Measurements from ENCODE around the gene SYNGR3.

Gene SYNGR3

GRCh38 chr16:1989209-1990100 lies at the start of gene SYNGR3:
Gene SYNGR3 (plus strand): TSS chr16:1989970. CDS start chr16:1990103, 133 bp downstream.
- H3K27ac Mint-ChIP-seq: peak within 1 kb of the TSS; percentile 95
- peaks cover 10% of the 10 kb centered on the region for H3K36me3 Mint-ChIP-seq
- H3K9me3 Mint-ChIP-seq: no peaks in the 10 kb centered on the region
- no peak for DNase-seq (ENCODE audit: low spot score in 2 of 2)
- H3K27me3 Mint-ChIP-seq: no peaks in the 10 kb centered on the region
- peak within 1 kb of the TSS; percentile 90 for H3K4me3 Mint-ChIP-seq
- ATAC-seq (ENCODE audit: low read depth): no peak
- H3K4me1 Mint-ChIP-seq: peaks cover 22% of the 10 kb centered on the region

GRCh38 chr16:1940273-1941161 lies 49.3 kb upstream of the SYNGR3 start:
- Mint-ChIP-seq H3K36me3 (peaks cover 3% of the 10 kb centered on the region), H3K4me3 (no peak overlapping the region), H3K9me3 (no peaks in the 10 kb centered on the region), H3K27ac (no peak overlapping the region), H3K4me1 (peaks cover 6% of the 10 kb centered on the region), H3K27me3 (no peaks in the 10 kb centered on the region)
- DNase-seq (ENCODE audit: low spot score in 2 of 2) (no peak), ATAC-seq (ENCODE audit: low read depth) (no peak)

- H3K27ac Mint-ChIP-seq: no peak overlapping the region
Observed at GRCh38 chr16:1941162-1942046, 48.4 kb upstream of the SYNGR3 start.

GRCh38 chr16:1942047-1942809 lies 47.5 kb upstream of the SYNGR3 start:
- no peak overlapping the region for H3K27ac Mint-ChIP-seq
- peak overlapping the region; percentile 81 for H3K4me3 Mint-ChIP-seq
- H3K4me1 Mint-ChIP-seq: peaks cover 6% of the 10 kb centered on the region
- ATAC-seq (ENCODE audit: low read depth) (peak; percentile 9), DNase-seq (ENCODE audit: low spot score in 2 of 2) (peak in 1 of 2 donors; percentile 37)
- H3K9me3 Mint-ChIP-seq: no peaks in the 10 kb centered on the region
- no peaks in the 10 kb centered on the region for H3K27me3 Mint-ChIP-seq
- H3K36me3 Mint-ChIP-seq: peaks cover 3% of the 10 kb centered on the region

More at GRCh38 chr16:1941162-1942046, 48.4 kb upstream of the SYNGR3 start:
- Mint-ChIP-seq H3K4me1 (peaks cover 6% of the 10 kb centered on the region), H3K4me3 (peak overlapping the region; percentile 81), H3K36me3 (peaks cover 3% of the 10 kb centered on the region), H3K27me3 (no peaks in the 10 kb centered on the region), H3K9me3 (no peaks in the 10 kb centered on the region)
- DNase-seq (ENCODE audit: low spot score in 2 of 2): no peak
- ATAC-seq (ENCODE audit: low read depth): no peak

GRCh38 chr16:1942810-1943726 lies 46.7 kb upstream of the SYNGR3 start, which contains the start of gene MSRB1:
Gene MSRB1 (minus strand): TSS chr16:1943199. CDS start chr16:1943156, 43 bp downstream.
- Mint-ChIP-seq H3K4me3 (peak within 1 kb of the TSS; percentile 81), H3K27ac (peak within 1 kb of the TSS; percentile 73), H3K27me3 (peaks cover 3% of the 10 kb centered on the region), H3K4me1 (peaks cover 6% of the 10 kb centered on the region), H3K36me3 (peaks cover 3% of the 10 kb centered on the region), H3K9me3 (no peaks in the 10 kb centered on the region)
- ATAC-seq (ENCODE audit: low read depth) (peak; percentile 96), DNase-seq (ENCODE audit: low spot score in 2 of 2) (peak; percentile 95 to 98)

- no peaks in the 10 kb centered on the region for H3K36me3 Mint-ChIP-seq
- peak overlapping the region; percentile 44 for H3K4me3 Mint-ChIP-seq
- no peaks in the 10 kb centered on the region for H3K9me3 Mint-ChIP-seq
- ATAC-seq (ENCODE audit: low read depth) (no peak), DNase-seq (ENCODE audit: low spot score in 2 of 2) (no peak)
- H3K27me3 Mint-ChIP-seq: peaks cover 5% of the 10 kb centered on the region
- H3K4me1 Mint-ChIP-seq: peaks cover 6% of the 10 kb centered on the region
- H3K27ac Mint-ChIP-seq: no peak overlapping the region
Observed at GRCh38 chr16:1944612-1945199, 45.1 kb upstream of the SYNGR3 start.

GRCh38 chr16:1945559-1946391 lies 44.0 kb upstream of the SYNGR3 start:
- DNase-seq (ENCODE audit: low spot score in 2 of 2) (no peak), ATAC-seq (ENCODE audit: low read depth) (no peak)
- Mint-ChIP-seq H3K4me3 (no peak overlapping the region), H3K27ac (no peak overlapping the region), H3K9me3 (no peaks in the 10 kb centered on the region), H3K36me3 (no peaks in the 10 kb centered on the region), H3K4me1 (peaks cover 6% of the 10 kb centered on the region), H3K27me3 (peaks cover 5% of the 10 kb centered on the region)

- DNase-seq (ENCODE audit: low spot score in 2 of 2) (no peak), ATAC-seq (ENCODE audit: low read depth) (no peak)
- no peaks in the 10 kb centered on the region for H3K36me3 Mint-ChIP-seq
- peaks cover 6% of the 10 kb centered on the region for H3K4me1 Mint-ChIP-seq
- peaks cover 5% of the 10 kb centered on the region for H3K27me3 Mint-ChIP-seq
- H3K27ac Mint-ChIP-seq: no peak overlapping the region
- H3K4me3 Mint-ChIP-seq: no peak overlapping the region
- H3K9me3 Mint-ChIP-seq: no peaks in the 10 kb centered on the region
Observed at GRCh38 chr16:1946495-1947368, 43.0 kb upstream of the SYNGR3 start.

GRCh38 chr16:1947369-1947670 lies 42.5 kb upstream of the SYNGR3 start:
- Mint-ChIP-seq H3K9me3 (no peaks in the 10 kb centered on the region), H3K27ac (no peak overlapping the region), H3K4me3 (no peak overlapping the region), H3K27me3 (peaks cover 5% of the 10 kb centered on the region), H3K36me3 (no peaks in the 10 kb centered on the region), H3K4me1 (peaks cover 3% of the 10 kb centered on the region)
- no peak for ATAC-seq (ENCODE audit: low read depth)
- DNase-seq (ENCODE audit: low spot score in 2 of 2): no peak

GRCh38 chr16:1949507-1949906 lies 40.3 kb upstream of the SYNGR3 start:
- no peak overlapping the region for H3K4me3 Mint-ChIP-seq
- DNase-seq (ENCODE audit: low spot score in 2 of 2) (no peak), ATAC-seq (ENCODE audit: low read depth) (no peak)
- H3K4me1 Mint-ChIP-seq: no peaks in the 10 kb centered on the region
- peaks cover 7% of the 10 kb centered on the region for H3K27me3 Mint-ChIP-seq
- H3K27ac Mint-ChIP-seq: no peak overlapping the region
- no peaks in the 10 kb centered on the region for H3K9me3 Mint-ChIP-seq
- no peaks in the 10 kb centered on the region for H3K36me3 Mint-ChIP-seq

GRCh38 chr16:1950047-1950446 lies 39.7 kb upstream of the SYNGR3 start:
- Mint-ChIP-seq H3K36me3 (no peaks in the 10 kb centered on the region), H3K9me3 (no peaks in the 10 kb centered on the region), H3K4me1 (no peaks in the 10 kb centered on the region), H3K27me3 (peaks cover 7% of the 10 kb centered on the region), H3K4me3 (no peak overlapping the region), H3K27ac (no peak overlapping the region)
- ATAC-seq (ENCODE audit: low read depth) (no peak), DNase-seq (ENCODE audit: low spot score in 2 of 2) (no peak)
